ENCODE data around the gene CEACAM3. TPM values are rescaled to one million over a fixed set of nuclear protein-coding genes. Genes with fewer than 3 reads are reported as not detected.

CEACAM3 gene
- total and polyA plus RNA-seq, 9 of the 15 experiments (the other 6 are each of a cell fraction or from before 2014, with no cell fraction given): not detected

DNA sequence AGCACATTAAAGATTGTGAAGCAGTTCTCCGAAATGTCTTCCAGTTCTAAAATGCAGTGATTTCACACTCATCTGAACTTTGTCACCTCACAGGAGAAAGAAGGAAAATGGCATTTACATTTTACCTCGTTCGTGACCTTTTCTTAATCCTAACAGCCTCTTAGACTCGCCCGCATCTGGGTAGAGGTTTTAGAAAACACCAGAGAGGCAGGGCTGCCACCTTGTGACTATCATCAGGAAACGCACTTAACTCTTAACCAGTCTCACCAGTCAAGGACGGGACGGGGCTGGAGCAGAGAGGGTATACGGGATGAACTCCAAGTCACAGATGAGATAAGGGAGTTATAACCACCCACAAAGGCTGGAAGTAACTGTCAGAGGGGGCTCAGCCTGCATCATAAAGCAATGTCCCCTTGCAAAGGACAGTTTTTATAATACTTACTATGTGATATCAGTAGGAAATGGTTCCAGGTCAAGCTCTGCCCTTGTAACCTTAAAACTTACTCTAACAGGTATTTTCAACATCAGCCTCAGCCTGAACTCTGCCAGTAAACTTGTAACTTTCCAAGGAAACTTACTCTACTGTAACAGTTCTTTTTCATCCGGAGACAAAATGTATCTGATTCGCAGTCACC lies 49.7 kb upstream of the CEACAM3 start (continued):
- no peak for TF ChIP-seq JUN (IDR thresholded peaks at IDR 0.05; ENCODE audit: borderline replicate concordance, low read depth, low read length)
- TF ChIP-seq JUN (CRISPR knock-in tag; IDR thresholded peaks at IDR 0.05; ENCODE audit: borderline replicate concordance): no peak
- TF ChIP-seq ZNF785 (CRISPR knock-in tag; IDR thresholded peaks at IDR 0.05): no peak
- TF ChIP-seq HMBOX1 (IDR thresholded peaks at IDR 0.05): peak; percentile 89
- TF ChIP-seq RFX5 (IDR thresholded peaks at IDR 0.05; ENCODE audit: low read depth, low read length): no peak
- no peak for TF ChIP-seq FOXM1 (IDR thresholded peaks at IDR 0.05; ENCODE audit: low read depth)
- no peak for TF ChIP-seq FOXM1 (CRISPR knock-in tag; IDR thresholded peaks at IDR 0.05; ENCODE audit: low read depth)
- TF ChIP-seq ZNF57 (CRISPR knock-in tag; IDR thresholded peaks at IDR 0.05): no peak
- no peak for TF ChIP-seq WHSC1 (IDR thresholded peaks at IDR 0.05; ENCODE audit: low read length)
- peak; percentile 38 to 62 for TF ChIP-seq RAD21 (CRISPR knock-in tag; conservative IDR thresholded peaks at IDR 0.05 in 1 of 2, IDR thresholded peaks at IDR 0.05 in 1 of 2)
- no peak for TF ChIP-seq DEAF1 (CRISPR knock-in tag; IDR thresholded peaks at IDR 0.05)
- no peak for TF ChIP-seq CREB1 (IDR thresholded peaks at IDR 0.05)
- no peak for TF ChIP-seq CREB1 (CRISPR knock-in tag; IDR thresholded peaks at IDR 0.05)
- TF ChIP-seq RBM17 (IDR thresholded peaks at IDR 0.05; ENCODE audit: borderline replicate concordance, low read depth, low read length): no peak

All from K562 (cell line).